Endothelial cell (in vitro differentiated cells): Measurements from ENCODE around the gene GALNT9. TPM values are rescaled to one million over a fixed set of nuclear protein-coding genes. Genes with fewer than 3 reads are reported as not detected.

Experiments
- DNase-seq: peaks from one replicate; pipeline ENCODE4 v3.0.0; 2021; ENCODE audit warnings: low spot score
- H3K27ac Mint-ChIP-seq: one replicate; pipeline ENCODE4 v1.8.0; 2021; ENCODE audit warnings: mixed read lengths, inconsistent platforms; ENCODE audit not compliant: unreplicated experiment
- H3K27me3 Mint-ChIP-seq: one replicate; pipeline ENCODE4 v1.8.0; 2021; ENCODE audit warnings: mild to moderate bottlenecking, moderate library complexity, mixed read lengths, inconsistent platforms; ENCODE audit not compliant: unreplicated experiment
- H3K36me3 Mint-ChIP-seq: one replicate; pipeline ENCODE4 v1.8.0; 2021; ENCODE audit warnings: mild to moderate bottlenecking, low read depth, mixed read lengths, inconsistent platforms; ENCODE audit not compliant: unreplicated experiment
- H3K4me1 Mint-ChIP-seq: one replicate; pipeline ENCODE4 v1.8.0; 2021; ENCODE audit warnings: mild to moderate bottlenecking, mixed read lengths, inconsistent platforms; ENCODE audit not compliant: unreplicated experiment
- H3K4me3 Mint-ChIP-seq: one replicate; pipeline ENCODE4 v1.8.0; 2021; ENCODE audit warnings: mild to moderate bottlenecking, mixed read lengths, inconsistent platforms; ENCODE audit not compliant: unreplicated experiment
- H3K9me3 Mint-ChIP-seq: one replicate; pipeline ENCODE4 v1.8.0; 2021; ENCODE audit warnings: mixed read lengths, inconsistent platforms; ENCODE audit not compliant: unreplicated experiment
- total RNA-seq: library from RNA; stranded (reverse); fragmentation: NEBNext Ultra II Directional; extraction: Animal tissue kit (Norgen Biotek cat#: 25700); gene quantifications from one replicate; pipeline ENCODE4 v1.2.1, GENCODE V29; 2021; ENCODE audit not compliant: unreplicated experiment
- TF ChIP-seq, protein P1 (sequence below): fragments of 200-600 bp; sonication (generic); IDR thresholded peaks from one replicate; pipeline ENCODE4 v1.5.0; 2021; ENCODE audit warnings: antibody characterized with exemption; ENCODE audit not compliant: unreplicated experiment

GALNT9 gene
- total RNA-seq, 1 donor from 2014 or later, result not detected

DNA sequence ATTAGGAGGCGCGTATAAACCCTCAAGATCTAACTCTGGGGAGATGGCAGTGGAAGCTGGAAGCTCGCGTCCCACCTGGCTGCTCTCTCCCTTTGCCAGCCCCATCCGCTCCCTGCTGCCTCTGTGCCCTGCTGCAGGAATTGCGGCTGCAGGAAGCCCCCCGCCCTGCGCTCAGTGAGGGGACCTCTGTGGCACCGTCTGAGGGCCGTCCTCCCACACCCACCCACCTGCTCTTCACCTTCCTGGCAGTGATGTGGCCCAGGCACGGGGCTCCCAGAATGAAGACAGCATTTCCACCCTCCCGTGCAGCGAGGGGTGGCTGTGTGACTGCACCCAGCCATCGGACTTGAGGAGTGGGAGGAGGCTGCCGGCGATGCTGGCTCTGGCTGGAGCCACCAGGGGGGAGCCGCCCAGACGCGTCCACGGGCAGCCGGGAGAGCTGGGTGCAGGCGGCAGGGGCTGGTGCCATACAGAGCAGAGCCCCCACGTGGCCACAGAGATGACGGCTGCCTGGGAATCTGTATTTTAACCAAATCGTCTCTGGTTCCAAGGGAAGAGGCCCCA is 28.3 kb upstream of the GALNT9 start:
- peaks cover 9% of the 10 kb centered on the region for H3K27me3 Mint-ChIP-seq
- peak overlapping the region; percentile 59 for H3K27ac Mint-ChIP-seq
- H3K36me3 Mint-ChIP-seq, result no peaks in the 10 kb centered on the region
- no peak for DNase-seq
- TF ChIP-seq, protein P1, sequence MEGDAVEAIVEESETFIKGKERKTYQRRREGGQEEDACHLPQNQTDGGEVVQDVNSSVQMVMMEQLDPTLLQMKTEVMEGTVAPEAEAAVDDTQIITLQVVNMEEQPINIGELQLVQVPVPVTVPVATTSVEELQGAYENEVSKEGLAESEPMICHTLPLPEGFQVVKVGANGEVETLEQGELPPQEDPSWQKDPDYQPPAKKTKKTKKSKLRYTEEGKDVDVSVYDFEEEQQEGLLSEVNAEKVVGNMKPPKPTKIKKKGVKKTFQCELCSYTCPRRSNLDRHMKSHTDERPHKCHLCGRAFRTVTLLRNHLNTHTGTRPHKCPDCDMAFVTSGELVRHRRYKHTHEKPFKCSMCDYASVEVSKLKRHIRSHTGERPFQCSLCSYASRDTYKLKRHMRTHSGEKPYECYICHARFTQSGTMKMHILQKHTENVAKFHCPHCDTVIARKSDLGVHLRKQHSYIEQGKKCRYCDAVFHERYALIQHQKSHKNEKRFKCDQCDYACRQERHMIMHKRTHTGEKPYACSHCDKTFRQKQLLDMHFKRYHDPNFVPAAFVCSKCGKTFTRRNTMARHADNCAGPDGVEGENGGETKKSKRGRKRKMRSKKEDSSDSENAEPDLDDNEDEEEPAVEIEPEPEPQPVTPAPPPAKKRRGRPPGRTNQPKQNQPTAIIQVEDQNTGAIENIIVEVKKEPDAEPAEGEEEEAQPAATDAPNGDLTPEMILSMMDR, result no peak
- peaks cover 5% of the 10 kb centered on the region for H3K4me1 Mint-ChIP-seq
- no peak overlapping the region for H3K4me3 Mint-ChIP-seq
- peaks cover 4% of the 10 kb centered on the region for H3K9me3 Mint-ChIP-seq

DNA sequence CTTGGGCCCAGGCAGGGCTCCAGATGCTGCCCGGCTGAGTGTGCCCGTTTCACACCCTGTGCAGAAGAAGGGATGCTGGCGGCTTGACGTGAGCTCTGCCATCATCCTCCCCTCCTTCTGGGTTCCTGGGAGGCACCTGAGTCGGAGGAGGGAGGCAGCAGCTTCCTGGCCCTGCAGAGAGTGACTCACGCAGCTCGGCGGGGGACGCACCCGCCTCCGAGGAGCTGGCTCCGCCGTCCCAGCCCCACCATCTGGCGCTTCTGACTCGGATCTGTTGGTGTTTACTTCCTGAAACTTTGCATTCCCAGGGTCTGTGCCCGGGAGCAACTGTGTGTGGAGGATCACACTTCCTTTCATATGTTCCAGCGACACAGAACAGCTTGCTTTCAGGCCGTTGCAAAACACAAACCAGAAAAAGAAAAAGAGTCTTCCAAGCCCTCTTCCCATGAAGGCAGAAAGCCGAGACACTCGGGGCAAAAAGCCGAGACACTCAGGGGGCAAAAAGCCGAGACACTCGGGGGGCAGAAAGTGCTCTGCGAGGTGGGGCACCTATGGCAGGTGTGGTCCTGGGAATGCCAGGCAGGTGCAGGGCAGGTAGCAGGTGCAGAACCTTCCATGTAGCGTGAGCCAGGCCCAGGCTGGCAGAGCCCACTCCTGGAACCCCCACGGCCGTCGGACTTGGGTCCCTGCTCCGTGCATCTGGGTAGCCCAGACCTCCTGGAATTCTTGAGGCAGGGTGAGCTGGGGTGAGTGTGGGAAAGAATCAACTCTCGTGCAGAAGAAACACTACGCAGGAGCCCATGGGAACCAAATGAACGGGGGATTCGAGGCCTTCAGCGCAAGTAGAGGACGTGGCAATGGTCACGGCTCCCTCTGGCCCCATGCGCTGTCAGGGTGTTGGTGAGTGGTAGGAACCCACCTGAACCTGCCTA is 27.6 kb upstream of the GALNT9 start:
- peak; percentile 60 for DNase-seq
- no peak overlapping the region for H3K4me3 Mint-ChIP-seq
- H3K36me3 Mint-ChIP-seq, result no peaks in the 10 kb centered on the region
- H3K27me3 Mint-ChIP-seq, result peaks cover 5% of the 10 kb centered on the region
- H3K4me1 Mint-ChIP-seq, result peaks cover 5% of the 10 kb centered on the region
- TF ChIP-seq, protein P1, result no peak
- H3K27ac Mint-ChIP-seq, result peak overlapping the region; percentile 91
- H3K9me3 Mint-ChIP-seq, result peaks cover 4% of the 10 kb centered on the region

DNA sequence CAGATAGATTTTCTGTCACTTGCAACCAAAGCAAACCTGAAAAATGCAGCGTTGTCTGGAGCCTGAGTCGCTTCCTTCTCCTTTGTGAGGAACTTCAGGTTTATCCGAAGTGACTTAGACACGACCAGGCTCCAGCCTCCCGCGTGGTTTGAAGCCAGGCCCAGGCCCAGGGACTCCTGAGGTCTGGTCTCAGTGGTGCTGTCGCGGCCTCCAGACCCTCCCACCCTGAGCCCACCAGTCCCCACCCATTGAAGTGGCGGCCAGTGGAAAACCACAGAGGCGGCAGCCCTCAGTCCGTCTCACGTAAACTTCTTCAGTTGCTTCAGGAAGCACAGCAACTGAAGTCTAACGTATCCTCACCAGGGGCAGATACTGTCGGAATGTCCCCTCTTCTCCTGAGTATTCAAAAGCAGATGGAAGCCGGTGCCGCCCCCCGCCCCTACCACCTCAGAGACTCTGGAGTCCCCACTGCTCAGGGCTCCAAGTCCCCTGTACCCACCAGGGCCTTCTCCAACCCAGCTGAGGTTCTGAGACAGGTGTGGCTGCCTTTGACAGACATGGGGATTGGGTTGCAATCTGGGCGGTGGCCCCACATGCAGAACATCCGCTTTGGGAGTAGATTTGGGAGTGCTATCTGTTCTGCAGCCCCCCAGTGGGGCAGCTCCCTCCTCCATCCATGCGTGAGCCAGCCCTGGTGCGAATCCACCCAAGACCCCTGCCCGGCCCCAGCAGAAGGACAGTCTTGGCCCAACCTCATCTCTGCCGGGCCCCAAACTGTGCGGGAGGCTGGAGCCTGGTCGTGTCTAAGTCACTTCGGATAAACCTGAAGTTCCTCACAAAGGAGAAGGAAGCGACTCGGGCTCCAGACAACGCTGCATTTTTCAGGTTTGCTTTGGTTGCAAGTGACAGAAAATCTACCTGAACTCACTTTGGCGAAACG is 26.6 kb upstream of the GALNT9 start:
- H3K27ac Mint-ChIP-seq, result no peak overlapping the region
- peaks cover 5% of the 10 kb centered on the region for H3K4me1 Mint-ChIP-seq
- H3K9me3 Mint-ChIP-seq, result peaks cover 4% of the 10 kb centered on the region
- no peak for DNase-seq
- H3K27me3 Mint-ChIP-seq, result peaks cover 6% of the 10 kb centered on the region
- no peaks in the 10 kb centered on the region for H3K36me3 Mint-ChIP-seq
- no peak overlapping the region for H3K4me3 Mint-ChIP-seq
- TF ChIP-seq, protein P1, result no peak

DNA sequence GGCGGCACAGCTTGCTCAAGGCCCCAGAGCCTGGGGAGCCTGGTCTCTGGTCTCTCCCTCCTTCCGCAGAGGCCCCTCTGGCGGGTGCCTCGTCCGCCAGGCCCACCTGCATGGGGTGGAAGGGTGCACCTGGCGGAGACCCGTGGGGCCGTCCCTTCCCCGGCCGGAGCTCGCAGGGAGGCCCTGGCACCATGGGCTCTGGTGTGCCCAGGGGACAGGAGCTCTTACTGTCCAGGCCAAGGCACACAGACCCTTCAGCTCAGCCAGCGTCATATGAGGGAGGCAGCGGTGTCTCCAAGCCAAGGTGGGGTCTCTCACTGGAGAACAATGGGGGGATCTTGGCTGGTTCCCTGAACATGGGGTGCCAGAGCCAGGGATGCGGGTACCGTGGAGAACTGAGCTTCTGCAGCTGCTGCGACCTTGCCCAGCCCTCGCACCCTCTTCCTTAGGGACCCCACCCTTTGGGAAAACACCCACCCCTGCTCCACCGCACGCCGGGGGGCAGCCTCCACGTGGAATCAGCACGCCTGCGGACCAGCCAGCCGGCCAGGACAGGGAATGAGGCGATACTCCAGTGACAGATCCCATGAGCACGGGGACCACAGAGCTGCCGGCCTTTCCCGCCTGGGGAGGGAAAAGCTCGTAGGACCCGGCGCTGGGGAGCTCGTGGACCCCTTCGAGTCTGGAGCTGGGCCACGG is 25.7 kb upstream of the GALNT9 start:
- Mint-ChIP-seq H3K4me3 (no peak overlapping the region), H3K27ac (no peak overlapping the region), H3K36me3 (no peaks in the 10 kb centered on the region), H3K9me3 (peaks cover 4% of the 10 kb centered on the region), H3K4me1 (peaks cover 5% of the 10 kb centered on the region), H3K27me3 (peaks cover 9% of the 10 kb centered on the region)
- TF ChIP-seq, protein P1, result no peak
- DNase-seq, result no peak
